Activated naive CD8-positive, alpha-beta T cell treated with anti-CD3 and anti-CD28 coated beads for 36 hours (primary cell): ENCODE data around the gene MSMP. TPM values are rescaled to one million over a fixed set of nuclear protein-coding genes. Genes with fewer than 3 reads are reported as not detected.

ENCODE experiments used
- DNase-seq: peaks from one replicate; pipeline ENCODE4 v3.0.0; 2021
- H3K27ac Mint-ChIP-seq: one replicate; pipeline ENCODE4 v1.8.0; 2022; ENCODE audit warnings: mild to moderate bottlenecking, moderate library complexity, mixed read lengths
- H3K27me3 Mint-ChIP-seq: one replicate; pipeline ENCODE4 v1.8.0; 2022; ENCODE audit warnings: mild to moderate bottlenecking, mixed read lengths
- H3K36me3 Mint-ChIP-seq: one replicate; pipeline ENCODE4 v1.8.0; 2021; ENCODE audit warnings: mild to moderate bottlenecking, mixed read lengths
- H3K4me1 Mint-ChIP-seq: one replicate; pipeline ENCODE4 v1.8.0; 2021; ENCODE audit warnings: mixed read lengths
- H3K4me3 Mint-ChIP-seq: one replicate; pipeline ENCODE4 v1.8.0; 2022; ENCODE audit warnings: mild to moderate bottlenecking, moderate library complexity, mixed read lengths
- H3K9me3 Mint-ChIP-seq: one replicate; pipeline ENCODE4 v1.8.0; 2022; ENCODE audit warnings: mixed read lengths
- total RNA-seq, 2 experiments: library from RNA; stranded (reverse); gene quantifications; one replicate each; pipeline ENCODE4 v1.2.3, GENCODE V29; 2021

Gene MSMP
- total RNA-seq, 2 experiments from 2014 or later, result 0.94 TPM; not detected in 1

DNA sequence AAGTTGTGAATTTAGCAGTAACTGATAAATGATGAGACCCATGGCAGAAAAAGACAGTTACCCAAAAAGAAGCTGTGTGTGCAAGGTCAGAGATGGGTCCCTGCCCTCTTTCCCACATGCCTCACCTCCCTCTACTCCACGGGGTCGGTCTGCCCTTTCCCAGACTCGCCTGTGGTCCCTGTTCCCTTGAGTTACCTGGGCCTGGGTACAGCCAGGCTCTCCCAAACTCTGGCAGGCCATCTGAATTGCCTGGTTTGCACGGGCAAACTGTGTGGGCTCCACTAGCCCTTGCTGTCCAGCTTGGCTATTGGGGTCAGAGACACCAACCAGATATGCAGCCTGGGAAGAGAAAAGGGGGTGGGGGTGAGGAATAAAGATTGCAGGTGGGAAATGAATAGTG lies 45.9 kb downstream of the MSMP start:
- no peaks in the 10 kb centered on the region for H3K9me3 Mint-ChIP-seq
- DNase-seq, result no peak
- H3K4me3 Mint-ChIP-seq, result no peak overlapping the region
- no peaks in the 10 kb centered on the region for H3K4me1 Mint-ChIP-seq
- peaks cover 28% of the 10 kb centered on the region for H3K36me3 Mint-ChIP-seq
- H3K27ac Mint-ChIP-seq, result peak overlapping the region; percentile 43
- H3K27me3 Mint-ChIP-seq, result no peaks in the 10 kb centered on the region

GRCh38 chr9:35706951-35707350 lies 47.1 kb downstream of the MSMP start:
- Mint-ChIP-seq H3K4me1 (no peaks in the 10 kb centered on the region), H3K36me3 (peaks cover 33% of the 10 kb centered on the region), H3K4me3 (no peak overlapping the region), H3K27ac (no peak overlapping the region), H3K9me3 (no peaks in the 10 kb centered on the region), H3K27me3 (no peaks in the 10 kb centered on the region)
- no peak for DNase-seq

- no peaks in the 10 kb centered on the region for H3K9me3 Mint-ChIP-seq
- H3K4me3 Mint-ChIP-seq, result no peak overlapping the region
- no peak for DNase-seq
- no peaks in the 10 kb centered on the region for H3K27me3 Mint-ChIP-seq
- no peaks in the 10 kb centered on the region for H3K4me1 Mint-ChIP-seq
- H3K36me3 Mint-ChIP-seq, result peaks cover 30% of the 10 kb centered on the region
- H3K27ac Mint-ChIP-seq, result no peak overlapping the region
Observed at GRCh38 chr9:35705836-35706430, 48.1 kb downstream of the MSMP start.

DNA sequence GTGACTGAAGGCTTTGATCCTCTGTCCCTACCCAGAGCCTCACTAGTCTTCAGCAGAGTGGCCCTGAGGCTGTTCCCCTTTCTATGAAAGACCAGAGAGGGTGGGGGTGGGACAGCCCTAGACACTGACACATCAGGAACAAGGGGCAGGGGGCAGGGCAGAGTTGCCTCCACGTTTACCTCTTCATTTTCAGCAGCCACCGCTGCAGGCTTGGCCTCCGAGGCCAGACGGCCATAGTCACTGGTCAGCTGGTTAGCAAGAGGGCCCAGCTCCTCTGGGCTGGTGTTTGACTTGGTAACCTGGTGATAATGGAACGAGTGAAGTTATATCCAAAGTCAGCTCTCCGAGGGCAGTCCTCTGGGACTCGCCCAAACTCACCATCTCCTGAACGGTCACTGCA lies 48.7 kb downstream of the MSMP start:
- no peak for DNase-seq
- Mint-ChIP-seq H3K27me3 (no peaks in the 10 kb centered on the region), H3K27ac (no peak overlapping the region), H3K36me3 (peaks cover 25% of the 10 kb centered on the region), H3K4me1 (no peaks in the 10 kb centered on the region), H3K9me3 (no peaks in the 10 kb centered on the region), H3K4me3 (no peak overlapping the region)

GRCh38 chr9:35703906-35704672 lies 50.0 kb downstream of the MSMP start:
- Mint-ChIP-seq H3K4me1 (no peaks in the 10 kb centered on the region), H3K4me3 (no peak overlapping the region), H3K36me3 (peaks cover 20% of the 10 kb centered on the region), H3K9me3 (no peaks in the 10 kb centered on the region), H3K27me3 (no peaks in the 10 kb centered on the region), H3K27ac (no peak overlapping the region)
- no peak for DNase-seq

Other genes starting within 250 kb of the MSMP start
- 10 to 100 TPM; 24.9 to 26.0 TPM for gene TESK1, start 149.0 kb downstream of the MSMP start, total RNA-seq
- 10 to 100 TPM; 11.4 to 11.5 TPM for gene CD72, start 135.9 kb downstream of the MSMP start, total RNA-seq
- 10 to 100 TPM; 67.7 to 69.4 TPM for gene SIT1, start 103.3 kb downstream of the MSMP start, total RNA-seq
- gene RMRP, start 96.3 kb downstream of the MSMP start, total RNA-seq, result over 10,000 TPM in 1 of 2 experiments, 1,000 to 10,000 TPM in 1; 8,498 to 10,099 TPM
- 1 to 10 TPM; 8.2 to 9.4 TPM for gene CCDC107, start 96.0 kb downstream of the MSMP start, total RNA-seq
- gene ARHGEF39, start 89.1 kb downstream of the MSMP start, total RNA-seq, result 10 to 100 TPM; 17.2 to 18.7 TPM
- 1 to 10 TPM; 1.5 to 2.7 TPM for gene CA9, start 80.3 kb downstream of the MSMP start, total RNA-seq
- gene TPM2, start 64.4 kb downstream of the MSMP start, total RNA-seq, result 1 to 10 TPM; 3.3 to 4.6 TPM
- 100 to 1,000 TPM; 158 to 169 TPM for gene TLN1, start 22.1 kb downstream of the MSMP start, total RNA-seq
- gene CREB3, start 21.6 kb downstream of the MSMP start, total RNA-seq, result 10 to 100 TPM; 23.7 to 24.5 TPM
- 10 to 100 TPM; 22.6 to 24.2 TPM for gene GBA2, start 5.0 kb downstream of the MSMP start, total RNA-seq
- gene RGP1, start 5.0 kb downstream of the MSMP start, total RNA-seq, result 10 to 100 TPM; 12.7 to 13.4 TPM
- gene NPR2, start 37.3 kb upstream of the MSMP start, total RNA-seq, result 1 to 10 TPM; 4.7 to 8.9 TPM
- 1 to 10 TPM in 1 of 2 experiments, under 1 TPM in 1; 0.68 to 1.0 TPM for gene SPAG8, start 58.0 kb upstream of the MSMP start, total RNA-seq
- 10 to 100 TPM; 65.0 to 70.1 TPM for gene HINT2, start 60.8 kb upstream of the MSMP start, total RNA-seq
- not detected for gene FAM221B, start 74.5 kb upstream of the MSMP start, total RNA-seq
- gene TMEM8B, start 75.0 kb upstream of the MSMP start, total RNA-seq, result 1 to 10 TPM; 2.8 to 3.1 TPM
- not detected for gene OR13J1, start 116.1 kb upstream of the MSMP start, total RNA-seq
- not detected for gene HRCT1, start 151.9 kb upstream of the MSMP start, total RNA-seq
- not detected for gene SPAAR, start 155.2 kb upstream of the MSMP start, total RNA-seq
- gene OR2S2, start 203.9 kb upstream of the MSMP start, total RNA-seq, result not detected